HG03460 (cell line): ENCODE measurements around the gene SNRPE.
"Not testable (repeated sequence)": the region's sequence is repeated elsewhere in the genome, so short reads cannot be mapped to it uniquely, and the experiment has no call there.

Source experiments
- ATAC-seq: cut with Tn5 transposase; IDR thresholded peaks from one replicate; pipeline ENCODE4 v1.9.1; 2021; ENCODE audit not compliant: unreplicated experiment

The SNRPE gene

GRCh38 chr1:203861379-203862184, at the start of gene SNRPE:
SNRPE (plus strand) TSS chr1:203861599; CDS start chr1:203861660, 61 bp downstream.
- peak; percentile 98 for ATAC-seq

- ATAC-seq = no peak
These were observed 47.6 kb upstream of the SNRPE start for GRCh38 chr1:203813581-203814341.

GRCh38 chr1:203818399-203818798, 43.0 kb upstream of the SNRPE start:
- ATAC-seq = no peak

- ATAC-seq = no peak
These were observed 38.1 kb upstream of the SNRPE start for GRCh38 chr1:203823306-203823705.

- ATAC-seq = no peak
These were observed 35.2 kb upstream of the SNRPE start for GRCh38 chr1:203826175-203826574.

- ATAC-seq = no peak
These were observed 33.4 kb upstream of the SNRPE start for GRCh38 chr1:203828002-203828401.

GRCh38 chr1:203828503-203828902, 32.9 kb upstream of the SNRPE start:
- no peak for ATAC-seq

- not testable (repeated sequence) for ATAC-seq
These were observed 32.2 kb upstream of the SNRPE start for GRCh38 chr1:203829247-203829646.

GRCh38 chr1:203835476-203835875, 25.9 kb upstream of the SNRPE start:
- ATAC-seq = no peak

- no peak for ATAC-seq
These were observed 22.3 kb upstream of the SNRPE start for GRCh38 chr1:203839081-203839480.

GRCh38 chr1:203840208-203840808, 21.1 kb upstream of the SNRPE start:
- ATAC-seq = no peak

- ATAC-seq = no peak
These were observed 18.9 kb upstream of the SNRPE start for GRCh38 chr1:203842559-203842876.

- no peak for ATAC-seq
These were observed 18.0 kb upstream of the SNRPE start for GRCh38 chr1:203843435-203843834.

- not testable (repeated sequence) for ATAC-seq
These were observed 8.3 kb upstream of the SNRPE start for GRCh38 chr1:203853112-203853511.

- ATAC-seq = no peak
These were observed 3.3 kb upstream of the SNRPE start for GRCh38 chr1:203858055-203858454.

- ATAC-seq = no peak
These were observed 2.4 kb upstream of the SNRPE start for GRCh38 chr1:203858975-203859374.

GRCh38 chr1:203860396-203861025, 888 bp upstream of the SNRPE start:
- no peak for ATAC-seq

- no peak for ATAC-seq
These were observed 6.4 kb downstream of the SNRPE start for GRCh38 chr1:203867802-203868201.

- no peak for ATAC-seq
These were observed 8.8 kb downstream of the SNRPE start for GRCh38 chr1:203870245-203870644.

GRCh38 chr1:203871114-203871880, 9.9 kb downstream of the SNRPE start:
- ATAC-seq = no peak

GRCh38 chr1:203873094-203873493, 11.7 kb downstream of the SNRPE start:
- ATAC-seq = no peak
